Non-pigmented ciliary epithelial cell (primary cell): Measurements from ENCODE around the gene KIAA1549.
A peak's percentile ranks its signal among the peaks of the same experiment; 100 is the strongest.
"Not testable (repeated sequence)": the region's sequence is repeated elsewhere in the genome, so short reads cannot be mapped to it uniquely, and the experiment has no call there.

Source experiments
- DNase-seq: peaks from one replicate; pipeline ENCODE4 v3.0.0-alpha.2; 2010; ENCODE audit warnings: low read depth

KIAA1549 gene

GRCh38 chr7:138849701-138850100, 131.5 kb downstream of the KIAA1549 start:
- DNase-seq: no peak

- peak; percentile 11 for DNase-seq
Measured at GRCh38 chr7:138848056-138848980, 132.9 kb downstream of the KIAA1549 start.

- no peak for DNase-seq
Measured at GRCh38 chr7:138845711-138846110, 135.5 kb downstream of the KIAA1549 start.

- no peak for DNase-seq
Measured at GRCh38 chr7:138843632-138844580, 137.3 kb downstream of the KIAA1549 start.

- DNase-seq: peak; percentile 78
Measured at GRCh38 chr7:138842111-138842510, 139.1 kb downstream of the KIAA1549 start.

- DNase-seq: no peak
Measured at GRCh38 chr7:138838166-138838565, 143.0 kb downstream of the KIAA1549 start.

GRCh38 chr7:138837627-138838026, 143.6 kb downstream of the KIAA1549 start:
- DNase-seq: no peak

- DNase-seq: no peak
Measured at GRCh38 chr7:138835087-138835486, 146.1 kb downstream of the KIAA1549 start.

GRCh38 chr7:138834583-138834982, 146.6 kb downstream of the KIAA1549 start:
- DNase-seq: no peak

GRCh38 chr7:138833596-138833995, 147.6 kb downstream of the KIAA1549 start:
- DNase-seq: no peak

GRCh38 chr7:138832966-138833365, 148.2 kb downstream of the KIAA1549 start:
- DNase-seq: no peak

GRCh38 chr7:138829335-138829734, 151.9 kb downstream of the KIAA1549 start:
- no peak for DNase-seq

GRCh38 chr7:138828302-138828701, 152.9 kb downstream of the KIAA1549 start:
- DNase-seq: no peak

- DNase-seq: no peak
Measured at GRCh38 chr7:138825049-138825721, 156.0 kb downstream of the KIAA1549 start.

GRCh38 chr7:138822867-138823535, 158.2 kb downstream of the KIAA1549 start:
- DNase-seq: no peak

- no peak for DNase-seq
Measured at GRCh38 chr7:138821912-138822311, 159.3 kb downstream of the KIAA1549 start.

- DNase-seq: no peak
Measured at GRCh38 chr7:138819625-138820024, 161.6 kb downstream of the KIAA1549 start.

GRCh38 chr7:138816650-138817049, 164.5 kb downstream of the KIAA1549 start:
- DNase-seq: no peak

- no peak for DNase-seq
Measured at GRCh38 chr7:138814816-138815332, 166.3 kb downstream of the KIAA1549 start.

GRCh38 chr7:138813945-138814344, 167.2 kb downstream of the KIAA1549 start:
- DNase-seq: no peak

GRCh38 chr7:138811327-138811726, 169.9 kb downstream of the KIAA1549 start:
- DNase-seq: not testable (repeated sequence)
